ENCODE data around the gene FXN. TPM values are rescaled to one million over a fixed set of nuclear protein-coding genes. Genes with fewer than 3 reads are reported as not detected.
"Not testable (repeated sequence)": the region's sequence is repeated elsewhere in the genome, so short reads cannot be mapped to it uniquely, and the experiment has no call there.

FXN gene
- total RNA-seq, 2 experiments from 2014 or later = 12.2 to 12.9 TPM

GRCh38 chr9:69107771-69108170 is 72.2 kb downstream of the FXN start:
- intact Hi-C loops (cut with DNase I, micrococcal nuclease) = loop anchor here in 1 of 2 experiments (5.0 kb wide), 1 partner anchor 35 kb away; no protein-coding TSS in a partner anchor
- H3K36me3 Mint-ChIP-seq (ENCODE audit: low read depth) = no peaks in the 10 kb centered on the region
- TF ChIP-seq CTCF (IDR thresholded peaks at IDR 0.05) = no peak
- no peak overlapping the region for H3K27ac Mint-ChIP-seq
- Histone ChIP-seq H3K4me1 (ENCODE audit: insufficient read depth, low read length) (no peaks in the 10 kb centered on the region), H3K27me3 (ENCODE audit: control insufficient read depth in 1 of 2, insufficient read depth in 2 of 2, low read length in 2 of 2) (no peaks in the 10 kb centered on the region), H3K9me3 (ENCODE audit: control insufficient read depth in 1 of 2, insufficient read depth in 1 of 2, low read length in 2 of 2) (no peaks in the 10 kb centered on the region), H3K27ac (ENCODE audit: low read depth in 1 of 2, low read length in 2 of 2) (no peak overlapping the region), H3K4me3 (ENCODE audit: low read length) (no peak overlapping the region), H3K36me3 (ENCODE audit: insufficient read depth, low read length) (no peaks in the 10 kb centered on the region)
- no peaks in the 10 kb centered on the region for H3K27me3 Mint-ChIP-seq
- CTCF ChIA-PET = no interaction called here
- no peak for DNase-seq
- H3K4me1 Mint-ChIP-seq (ENCODE audit: low read depth) = no peaks in the 10 kb centered on the region
- H3K4me3 Mint-ChIP-seq = no peak overlapping the region
- no peaks in the 10 kb centered on the region for H3K9me3 Mint-ChIP-seq
- POLR2A ChIA-PET = no interaction called here
- ATAC-seq (ENCODE audit: poor library complexity) = no peak

GRCh38 chr9:69108706-69109105 is 73.2 kb downstream of the FXN start:
- H3K4me3 ChIP-seq (ENCODE audit: low read length); CTCF ChIA-PET; H3K27ac ChIP-seq (ENCODE audit: low read depth in 1 of 2, low read length in 2 of 2); H3K27me3 Mint-ChIP-seq; H3K27ac Mint-ChIP-seq; ATAC-seq (ENCODE audit: poor library complexity); H3K4me1 ChIP-seq (ENCODE audit: insufficient read depth, low read length); H3K4me3 Mint-ChIP-seq; H3K9me3 Mint-ChIP-seq; DNase-seq; POLR2A ChIA-PET; H3K4me1 Mint-ChIP-seq (ENCODE audit: low read depth); H3K27me3 ChIP-seq (ENCODE audit: control insufficient read depth in 1 of 2, insufficient read depth in 2 of 2, low read length in 2 of 2); H3K36me3 ChIP-seq (ENCODE audit: insufficient read depth, low read length); H3K9me3 ChIP-seq (ENCODE audit: control insufficient read depth in 1 of 2, insufficient read depth in 1 of 2, low read length in 2 of 2); H3K36me3 Mint-ChIP-seq (ENCODE audit: low read depth): not testable (repeated sequence)
- intact Hi-C loops (cut with DNase I, micrococcal nuclease) = loop anchor here in 1 of 2 experiments (5.0 kb wide), 1 partner anchor 34 kb away; no protein-coding TSS in a partner anchor

GRCh38 chr9:69109152-69109551 is 73.6 kb downstream of the FXN start:
- Mint-ChIP-seq H3K27me3 (no peaks in the 10 kb centered on the region), H3K9me3 (no peaks in the 10 kb centered on the region), H3K4me1 (ENCODE audit: low read depth) (no peaks in the 10 kb centered on the region), H3K4me3 (no peak overlapping the region), H3K36me3 (ENCODE audit: low read depth) (no peaks in the 10 kb centered on the region), H3K27ac (no peak overlapping the region)
- no peaks in the 10 kb centered on the region for H3K9me3 ChIP-seq (ENCODE audit: control insufficient read depth in 1 of 2, insufficient read depth in 1 of 2, low read length in 2 of 2)
- no peak for DNase-seq
- ATAC-seq (ENCODE audit: poor library complexity) = no peak
- no peak overlapping the region for H3K4me3 ChIP-seq (ENCODE audit: low read length)
- no peak overlapping the region for H3K27ac ChIP-seq (ENCODE audit: low read depth in 1 of 2, low read length in 2 of 2)
- CTCF ChIA-PET = no interaction called here
- no peaks in the 10 kb centered on the region for H3K4me1 ChIP-seq (ENCODE audit: insufficient read depth, low read length)
- POLR2A ChIA-PET = no interaction called here
- intact Hi-C loops (cut with DNase I, micrococcal nuclease) = loop anchor here in 1 of 2 experiments (5.0 kb wide), 1 partner anchor 33 kb away; no protein-coding TSS in a partner anchor
- TF ChIP-seq CTCF (IDR thresholded peaks at IDR 0.05) = no peak
- H3K36me3 ChIP-seq (ENCODE audit: insufficient read depth, low read length) = no peaks in the 10 kb centered on the region
- no peaks in the 10 kb centered on the region for H3K27me3 ChIP-seq (ENCODE audit: control insufficient read depth in 1 of 2, insufficient read depth in 2 of 2, low read length in 2 of 2)

GRCh38 chr9:69112646-69113045 is 77.1 kb downstream of the FXN start:
- H3K36me3 Mint-ChIP-seq (ENCODE audit: low read depth); DNase-seq; H3K27ac ChIP-seq (ENCODE audit: low read depth in 1 of 2, low read length in 2 of 2); H3K4me1 ChIP-seq (ENCODE audit: insufficient read depth, low read length); POLR2A ChIA-PET; H3K9me3 ChIP-seq (ENCODE audit: control insufficient read depth in 1 of 2, insufficient read depth in 1 of 2, low read length in 2 of 2); H3K4me3 Mint-ChIP-seq; H3K4me3 ChIP-seq (ENCODE audit: low read length); H3K36me3 ChIP-seq (ENCODE audit: insufficient read depth, low read length); H3K9me3 Mint-ChIP-seq; H3K27ac Mint-ChIP-seq; ATAC-seq (ENCODE audit: poor library complexity); intact Hi-C loops (cut with DNase I, micrococcal nuclease); H3K27me3 Mint-ChIP-seq; H3K4me1 Mint-ChIP-seq (ENCODE audit: low read depth); H3K27me3 ChIP-seq (ENCODE audit: control insufficient read depth in 1 of 2, insufficient read depth in 2 of 2, low read length in 2 of 2): not testable (repeated sequence)
- CTCF ChIA-PET = interaction anchor here (0.7 kb wide), 1 partner anchor 336 kb away, joined by 3 read pairs; no protein-coding TSS in a partner anchor

All from CD4-positive, alpha-beta T cell (primary cell).